ENCODE results near the gene DCC.

DNA sequence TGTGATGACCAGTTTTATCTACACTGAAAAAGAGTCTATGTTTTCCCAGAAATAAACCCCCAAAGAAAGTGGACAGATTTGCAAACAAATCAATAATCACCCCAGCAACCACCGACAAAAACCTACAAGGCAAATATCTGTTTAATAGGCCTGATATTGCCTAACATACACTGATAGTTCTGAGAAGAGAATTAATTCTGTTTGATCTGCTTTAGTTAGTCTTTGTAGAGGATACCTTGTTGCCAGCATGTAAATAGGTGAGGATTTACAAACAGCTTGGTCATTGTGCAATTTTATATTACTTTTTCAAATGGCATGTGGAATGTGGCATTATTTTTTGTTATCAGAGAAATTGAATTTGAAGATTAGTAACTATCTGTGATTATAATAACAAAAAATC is 86.5 kb downstream of the DCC start:
- TF ChIP-seq, protein P1, sequence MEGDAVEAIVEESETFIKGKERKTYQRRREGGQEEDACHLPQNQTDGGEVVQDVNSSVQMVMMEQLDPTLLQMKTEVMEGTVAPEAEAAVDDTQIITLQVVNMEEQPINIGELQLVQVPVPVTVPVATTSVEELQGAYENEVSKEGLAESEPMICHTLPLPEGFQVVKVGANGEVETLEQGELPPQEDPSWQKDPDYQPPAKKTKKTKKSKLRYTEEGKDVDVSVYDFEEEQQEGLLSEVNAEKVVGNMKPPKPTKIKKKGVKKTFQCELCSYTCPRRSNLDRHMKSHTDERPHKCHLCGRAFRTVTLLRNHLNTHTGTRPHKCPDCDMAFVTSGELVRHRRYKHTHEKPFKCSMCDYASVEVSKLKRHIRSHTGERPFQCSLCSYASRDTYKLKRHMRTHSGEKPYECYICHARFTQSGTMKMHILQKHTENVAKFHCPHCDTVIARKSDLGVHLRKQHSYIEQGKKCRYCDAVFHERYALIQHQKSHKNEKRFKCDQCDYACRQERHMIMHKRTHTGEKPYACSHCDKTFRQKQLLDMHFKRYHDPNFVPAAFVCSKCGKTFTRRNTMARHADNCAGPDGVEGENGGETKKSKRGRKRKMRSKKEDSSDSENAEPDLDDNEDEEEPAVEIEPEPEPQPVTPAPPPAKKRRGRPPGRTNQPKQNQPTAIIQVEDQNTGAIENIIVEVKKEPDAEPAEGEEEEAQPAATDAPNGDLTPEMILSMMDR (IDR thresholded peaks at IDR 0.05), result no peak
- no peak for TF ChIP-seq POLR2A (IDR thresholded peaks at IDR 0.05)
